ENCODE data around the gene TTC39A. TPM values are rescaled to one million over a fixed set of nuclear protein-coding genes. Genes with fewer than 3 reads are reported as not detected.

The TTC39A gene
- total RNA-seq, 1 donor from 2014 or later = 26.9 TPM

DNA sequence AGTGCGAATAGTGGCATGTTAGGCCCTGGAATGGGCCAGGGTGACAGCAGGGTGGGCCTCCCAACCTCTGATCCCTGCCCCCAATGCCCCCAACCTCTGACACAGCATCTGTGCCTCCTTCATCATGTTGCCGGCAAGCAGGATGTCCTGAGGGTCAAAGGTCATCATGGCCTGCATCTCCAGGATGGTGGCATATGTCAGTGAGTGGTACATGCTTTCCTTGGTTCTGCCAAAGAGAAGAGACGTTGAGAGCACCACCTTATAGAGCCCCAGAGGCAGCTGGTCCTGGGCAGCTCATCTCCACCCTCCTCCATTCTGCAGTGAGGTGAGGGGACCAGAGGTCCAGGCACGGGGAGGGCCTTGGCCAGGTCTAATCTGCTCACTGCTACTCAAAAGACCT, 17.6 kb downstream of the TTC39A start:
- H3K36me3 ChIP-seq (ENCODE audit: control insufficient read depth, insufficient read depth, low read length) = no peaks in the 10 kb centered on the region
- DNase-seq (ENCODE audit: low read depth) = no peak
- no peak for TF ChIP-seq CTCF (IDR thresholded peaks at IDR 0.05; ENCODE audit: insufficient read depth, low read length, poor library complexity, severe bottlenecking)
- no peak overlapping the region for H3K4me3 ChIP-seq (ENCODE audit: low read depth, low read length)
- no peaks in the 10 kb centered on the region for H3K27me3 ChIP-seq (ENCODE audit: control insufficient read depth, insufficient read depth, low read length)

DNA sequence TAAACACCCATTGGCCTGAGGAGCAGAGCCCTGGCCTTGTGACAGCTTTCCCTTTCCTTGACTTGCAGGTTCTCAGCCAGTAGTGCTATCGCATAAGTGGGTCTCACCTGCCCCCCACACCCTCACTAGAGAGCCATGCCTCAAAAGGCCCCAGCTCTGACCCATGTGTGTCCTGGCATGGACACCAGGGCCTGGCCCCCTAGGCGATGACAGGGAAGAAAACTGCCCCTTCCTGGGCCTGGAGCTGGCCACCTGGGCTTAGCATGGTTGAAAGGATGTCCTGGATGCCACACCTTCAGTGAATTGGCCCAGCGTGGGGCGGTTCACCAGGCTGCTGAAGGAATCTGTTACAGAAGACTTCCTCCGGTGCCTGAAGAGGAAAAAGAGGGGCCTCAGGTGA, 18.5 kb downstream of the TTC39A start:
- Histone ChIP-seq H3K36me3 (ENCODE audit: control insufficient read depth, insufficient read depth, low read length) (no peaks in the 10 kb centered on the region), H3K4me3 (ENCODE audit: low read depth, low read length) (no peak overlapping the region), H3K27me3 (ENCODE audit: control insufficient read depth, insufficient read depth, low read length) (no peaks in the 10 kb centered on the region)
- no peak for DNase-seq (ENCODE audit: low read depth)
- no peak for TF ChIP-seq CTCF (IDR thresholded peaks at IDR 0.05; ENCODE audit: insufficient read depth, low read length, poor library complexity, severe bottlenecking)

DNA sequence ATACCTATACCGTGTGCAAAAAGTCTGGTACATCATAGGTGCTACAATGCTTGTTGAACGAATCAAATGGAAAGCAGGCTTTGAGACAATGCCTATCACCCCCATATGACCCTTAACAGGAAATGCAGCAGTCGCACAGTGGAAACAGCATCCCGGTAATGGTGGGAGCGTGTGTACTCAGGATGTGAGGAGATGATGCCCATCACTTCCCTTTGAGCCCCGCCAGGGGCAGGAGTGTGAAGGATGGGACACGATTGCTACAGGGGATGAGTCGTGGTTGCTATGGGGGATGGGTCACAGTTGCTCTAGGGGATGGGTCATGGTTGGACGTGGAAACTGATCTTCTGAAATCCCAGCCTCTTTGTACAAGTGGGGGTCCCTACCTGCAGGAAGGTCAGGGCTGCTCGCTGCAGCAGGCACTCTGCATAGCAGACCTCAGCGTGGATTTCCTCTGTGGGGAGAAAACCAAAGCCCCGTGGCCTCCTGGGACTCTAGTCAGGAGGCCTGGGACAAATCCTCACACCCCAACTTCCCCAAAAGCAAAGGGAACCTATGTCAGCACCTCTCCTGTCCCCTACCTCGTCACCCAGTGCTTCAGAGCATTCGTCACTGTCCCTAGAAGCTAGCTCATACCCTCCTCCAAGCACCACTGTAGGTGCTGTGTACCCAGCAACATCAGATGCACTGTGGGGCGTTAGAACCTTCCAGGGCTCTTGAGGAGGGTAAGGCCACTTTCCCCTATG, 19.3 kb downstream of the TTC39A start:
- Histone ChIP-seq H3K27me3 (ENCODE audit: control insufficient read depth, insufficient read depth, low read length) (no peaks in the 10 kb centered on the region), H3K36me3 (ENCODE audit: control insufficient read depth, insufficient read depth, low read length) (no peaks in the 10 kb centered on the region), H3K4me3 (ENCODE audit: low read depth, low read length) (no peak overlapping the region)
- DNase-seq (ENCODE audit: low read depth) = no peak
- no peak for TF ChIP-seq CTCF (IDR thresholded peaks at IDR 0.05; ENCODE audit: insufficient read depth, low read length, poor library complexity, severe bottlenecking)

- H3K36me3 ChIP-seq (ENCODE audit: control insufficient read depth, insufficient read depth, low read length) = no peaks in the 10 kb centered on the region
- no peaks in the 10 kb centered on the region for H3K27me3 ChIP-seq (ENCODE audit: control insufficient read depth, insufficient read depth, low read length)
- no peak for TF ChIP-seq CTCF (IDR thresholded peaks at IDR 0.05; ENCODE audit: insufficient read depth, low read length, poor library complexity, severe bottlenecking)
- DNase-seq (ENCODE audit: low read depth) = no peak
- no peak overlapping the region for H3K4me3 ChIP-seq (ENCODE audit: low read depth, low read length)
Measured at GRCh38 chr1:51309291-51309690, 21.1 kb downstream of the TTC39A start.

- TF ChIP-seq CTCF (IDR thresholded peaks at IDR 0.05; ENCODE audit: insufficient read depth, low read length, poor library complexity, severe bottlenecking) = no peak
- DNase-seq (ENCODE audit: low read depth) = no peak
- no peak overlapping the region for H3K4me3 ChIP-seq (ENCODE audit: low read depth, low read length)
- H3K27me3 ChIP-seq (ENCODE audit: control insufficient read depth, insufficient read depth, low read length) = no peaks in the 10 kb centered on the region
- no peaks in the 10 kb centered on the region for H3K36me3 ChIP-seq (ENCODE audit: control insufficient read depth, insufficient read depth, low read length)
Measured at GRCh38 chr1:51308636-51309035, 21.7 kb downstream of the TTC39A start.

DNA sequence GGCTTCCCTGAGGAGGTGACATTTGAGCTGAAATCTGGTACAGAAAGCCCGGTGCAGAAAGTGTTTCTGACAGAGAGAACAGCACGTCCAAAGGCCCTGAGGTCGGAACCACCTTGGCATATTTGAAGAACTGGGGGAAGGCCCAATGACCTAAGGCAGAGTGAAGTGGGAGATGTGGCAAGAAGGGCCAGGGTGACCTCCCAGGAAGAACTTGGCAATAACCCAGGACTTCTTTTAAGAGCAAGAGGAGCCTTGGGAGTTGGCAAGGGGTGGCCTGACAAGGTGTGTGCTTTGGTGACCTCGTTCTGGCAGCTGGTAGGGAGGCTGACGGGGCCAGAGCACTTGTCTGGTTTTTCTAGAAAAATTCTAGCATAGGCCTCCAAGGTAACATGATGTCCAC, 23.4 kb downstream of the TTC39A start:
- TF ChIP-seq CTCF (IDR thresholded peaks at IDR 0.05; ENCODE audit: insufficient read depth, low read length, poor library complexity, severe bottlenecking) = no peak
- Histone ChIP-seq H3K36me3 (ENCODE audit: control insufficient read depth, insufficient read depth, low read length) (no peaks in the 10 kb centered on the region), H3K27me3 (ENCODE audit: control insufficient read depth, insufficient read depth, low read length) (no peaks in the 10 kb centered on the region), H3K4me3 (ENCODE audit: low read depth, low read length) (no peak overlapping the region)
- DNase-seq (ENCODE audit: low read depth) = no peak

All from kidney epithelial cell (primary cell).